ENCODE measurements around the gene IL17RD. TPM values are rescaled to one million over a fixed set of nuclear protein-coding genes. Genes with fewer than 3 reads are reported as not detected.

IL17RD gene
- total and polyA plus RNA-seq, 2 of the 4 experiments (the other 2 are of a cell fraction): 0.72 to 0.92 TPM

DNA sequence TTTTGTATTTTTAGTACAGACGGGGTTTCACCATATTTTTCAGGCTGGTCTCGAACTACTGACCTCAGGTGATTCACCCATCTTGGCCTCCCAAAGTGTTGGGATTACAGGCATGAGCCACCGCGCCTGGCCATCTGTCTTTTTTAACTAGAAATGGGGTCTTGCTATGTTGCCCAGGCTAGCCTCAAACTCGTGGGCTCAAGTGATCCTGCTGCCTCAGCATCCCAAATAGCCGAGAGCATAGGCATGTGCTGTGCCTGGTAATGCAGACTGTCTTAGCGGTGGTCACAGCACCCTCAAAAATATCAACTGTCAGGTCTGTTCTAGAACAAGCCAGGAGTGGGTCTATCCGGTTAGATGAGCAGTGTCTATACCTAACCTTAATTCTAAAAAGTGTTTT lies 56.5 kb downstream of the IL17RD start:
- Histone ChIP-seq H3K4ac (ENCODE audit: low read depth, low read length) (no peak overlapping the region), H2BK120ac (ENCODE audit: low read depth, low read length) (no peak overlapping the region), H3K4me1 (ENCODE audit: control insufficient read depth, insufficient read depth, low read length) (no peaks in the 10 kb centered on the region), H2AK5ac (ENCODE audit: low read depth, low read length) (no peak overlapping the region), H4K91ac (ENCODE audit: insufficient read depth, low read depth, low read length) (no peak overlapping the region), H3K4me3 (ENCODE audit: insufficient read depth, low read depth, low read length) (no peak overlapping the region), H2AK9ac (replicated peaks; ENCODE audit: low read depth, low read length, poor library complexity) (no peak overlapping the region), H4K20me1 (ENCODE audit: insufficient read depth, low read length) (no peaks in the 10 kb centered on the region), H2BK15ac (ENCODE audit: low read depth, low read length) (no peak overlapping the region), H2BK20ac (ENCODE audit: low read depth, low read length) (no peak overlapping the region), H2AFZ (replicated peaks; ENCODE audit: low read length, poor library complexity) (no peak overlapping the region), H4K8ac (ENCODE audit: low read depth in 2 of 2, low read length in 2 of 2) (no peak overlapping the region), H2BK5ac (ENCODE audit: low read depth, low read length, poor library complexity, severe bottlenecking) (no peak overlapping the region), H3K18ac (ENCODE audit: low read depth, low read length) (no peak overlapping the region), H3K56ac (ENCODE audit: extremely low read depth, insufficient read depth, low read length) (no peak overlapping the region), H3K36me3 (ENCODE audit: control insufficient read depth, insufficient read depth, low read length) (no peaks in the 10 kb centered on the region), H3K27ac (ENCODE audit: insufficient read depth, low read length) (no peak overlapping the region), H3K9me3 (ENCODE audit: control insufficient read depth, insufficient read depth, low read length) (no peaks in the 10 kb centered on the region), H3K9ac (ENCODE audit: low read depth, low read length) (no peak overlapping the region), H3K23ac (ENCODE audit: low read depth, low read length) (no peak overlapping the region), H3K14ac (replicated peaks; ENCODE audit: low read depth, low read length) (no peak overlapping the region), H3K9me1 (ENCODE audit: insufficient read depth, low read length) (no peaks in the 10 kb centered on the region), H3K79me1 (ENCODE audit: low read depth in 1 of 2, low read length in 2 of 2) (no peaks in the 10 kb centered on the region), H3K27me3 (ENCODE audit: control insufficient read depth, insufficient read depth, low read length) (no peaks in the 10 kb centered on the region; the same call in 1 of the 2 replicates), H4K5ac (ENCODE audit: low read depth, low read length) (no peak overlapping the region), H3K4me2 (ENCODE audit: low read depth, low read length) (no peak overlapping the region)
- dilution Hi-C loops (cut with HindIII; ENCODE audit: low sequenced_read_pairs, unreplicated experiment): no loop called here
- intact Hi-C loops (cut with micrococcal nuclease): no loop called here
- in situ Hi-C loops (cut with MboI; ENCODE audit: low sequenced_read_pairs): no loop called here
- no TSS peak for BruUV-seq (replicated peaks)
- 100% methylated on average over 2 of the region's 8 CpGs; no CpG with 5 or more reads in 1 of the 2 experiments for WGBS, 2 experiments (ENCODE audit: extremely low coverage in 2 of 2, insufficient read length in 1 of 2)
- TF ChIP-seq RFX5 (IDR thresholded peaks at IDR 0.05; ENCODE audit: low read depth, low read length) (no peak), CHD1 (IDR thresholded peaks at IDR 0.05; ENCODE audit: low read depth, low read length) (no peak), MXI1 (IDR thresholded peaks at IDR 0.05; ENCODE audit: borderline replicate concordance, low read depth, low read length) (no peak)
- TF ChIP-seq, protein P1, sequence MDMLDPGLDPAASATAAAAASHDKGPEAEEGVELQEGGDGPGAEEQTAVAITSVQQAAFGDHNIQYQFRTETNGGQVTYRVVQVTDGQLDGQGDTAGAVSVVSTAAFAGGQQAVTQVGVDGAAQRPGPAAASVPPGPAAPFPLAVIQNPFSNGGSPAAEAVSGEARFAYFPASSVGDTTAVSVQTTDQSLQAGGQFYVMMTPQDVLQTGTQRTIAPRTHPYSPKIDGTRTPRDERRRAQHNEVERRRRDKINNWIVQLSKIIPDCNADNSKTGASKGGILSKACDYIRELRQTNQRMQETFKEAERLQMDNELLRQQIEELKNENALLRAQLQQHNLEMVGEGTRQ (IDR thresholded peaks at IDR 0.05; ENCODE audit: low read depth, low read length): no peak
- ChIA-PET CTCF (no interaction called here), POLR2A (ENCODE audit: unreplicated experiment) (no interaction called here)
- DNase-seq (no peak), ATAC-seq (ENCODE audit: low read depth) (no peak)
